HG02798 (cell line): Measurements from ENCODE around the gene DHX29.

Experiments
- ATAC-seq: cut with Tn5 transposase; IDR thresholded peaks from one replicate; pipeline ENCODE4 v1.9.1; 2021; ENCODE audit warnings: mild to moderate bottlenecking; ENCODE audit not compliant: unreplicated experiment, poor library complexity

DHX29 gene, protein sequence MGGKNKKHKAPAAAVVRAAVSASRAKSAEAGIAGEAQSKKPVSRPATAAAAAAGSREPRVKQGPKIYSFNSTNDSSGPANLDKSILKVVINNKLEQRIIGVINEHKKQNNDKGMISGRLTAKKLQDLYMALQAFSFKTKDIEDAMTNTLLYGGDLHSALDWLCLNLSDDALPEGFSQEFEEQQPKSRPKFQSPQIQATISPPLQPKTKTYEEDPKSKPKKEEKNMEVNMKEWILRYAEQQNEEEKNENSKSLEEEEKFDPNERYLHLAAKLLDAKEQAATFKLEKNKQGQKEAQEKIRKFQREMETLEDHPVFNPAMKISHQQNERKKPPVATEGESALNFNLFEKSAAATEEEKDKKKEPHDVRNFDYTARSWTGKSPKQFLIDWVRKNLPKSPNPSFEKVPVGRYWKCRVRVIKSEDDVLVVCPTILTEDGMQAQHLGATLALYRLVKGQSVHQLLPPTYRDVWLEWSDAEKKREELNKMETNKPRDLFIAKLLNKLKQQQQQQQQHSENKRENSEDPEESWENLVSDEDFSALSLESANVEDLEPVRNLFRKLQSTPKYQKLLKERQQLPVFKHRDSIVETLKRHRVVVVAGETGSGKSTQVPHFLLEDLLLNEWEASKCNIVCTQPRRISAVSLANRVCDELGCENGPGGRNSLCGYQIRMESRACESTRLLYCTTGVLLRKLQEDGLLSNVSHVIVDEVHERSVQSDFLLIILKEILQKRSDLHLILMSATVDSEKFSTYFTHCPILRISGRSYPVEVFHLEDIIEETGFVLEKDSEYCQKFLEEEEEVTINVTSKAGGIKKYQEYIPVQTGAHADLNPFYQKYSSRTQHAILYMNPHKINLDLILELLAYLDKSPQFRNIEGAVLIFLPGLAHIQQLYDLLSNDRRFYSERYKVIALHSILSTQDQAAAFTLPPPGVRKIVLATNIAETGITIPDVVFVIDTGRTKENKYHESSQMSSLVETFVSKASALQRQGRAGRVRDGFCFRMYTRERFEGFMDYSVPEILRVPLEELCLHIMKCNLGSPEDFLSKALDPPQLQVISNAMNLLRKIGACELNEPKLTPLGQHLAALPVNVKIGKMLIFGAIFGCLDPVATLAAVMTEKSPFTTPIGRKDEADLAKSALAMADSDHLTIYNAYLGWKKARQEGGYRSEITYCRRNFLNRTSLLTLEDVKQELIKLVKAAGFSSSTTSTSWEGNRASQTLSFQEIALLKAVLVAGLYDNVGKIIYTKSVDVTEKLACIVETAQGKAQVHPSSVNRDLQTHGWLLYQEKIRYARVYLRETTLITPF (N-terminal part only)

GRCh38 chr5:55307383-55308253, at the start of gene DHX29, which contains the start of gene MTREX:
Gene DHX29 (minus strand): TSS chr5:55307694. CDS start chr5:55307573, 121 bp downstream.
Gene MTREX (plus strand): TSS chr5:55307989. CDS start chr5:55308014, 25 bp downstream.
- ATAC-seq, result peak; percentile 96

GRCh38 chr5:55356896-55357295, 49.4 kb upstream of the DHX29 start:
- ATAC-seq, result no peak

DNA sequence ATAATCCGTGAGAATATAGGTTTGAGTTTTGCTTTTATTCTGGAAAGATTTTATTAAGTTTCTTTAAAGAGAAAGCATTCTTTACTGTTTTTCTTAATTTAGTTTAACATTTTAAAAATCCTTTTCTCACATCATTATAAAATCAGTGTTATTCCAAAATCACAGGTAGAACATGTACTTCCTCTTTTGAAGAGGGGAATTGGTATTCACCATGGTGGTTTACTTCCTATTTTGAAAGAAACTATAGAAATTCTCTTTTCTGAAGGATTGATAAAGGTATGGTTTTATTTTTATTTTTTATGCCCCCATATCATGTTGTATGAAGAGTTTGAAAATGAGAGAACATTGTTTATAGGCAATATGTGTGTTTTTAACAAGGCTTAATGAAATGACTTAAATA, 43.3 kb upstream of the DHX29 start:
- ATAC-seq, result no peak

GRCh38 chr5:55347786-55348185, 40.3 kb upstream of the DHX29 start:
- no peak for ATAC-seq

GRCh38 chr5:55345327-55345726, 37.8 kb upstream of the DHX29 start:
- no peak for ATAC-seq

DNA sequence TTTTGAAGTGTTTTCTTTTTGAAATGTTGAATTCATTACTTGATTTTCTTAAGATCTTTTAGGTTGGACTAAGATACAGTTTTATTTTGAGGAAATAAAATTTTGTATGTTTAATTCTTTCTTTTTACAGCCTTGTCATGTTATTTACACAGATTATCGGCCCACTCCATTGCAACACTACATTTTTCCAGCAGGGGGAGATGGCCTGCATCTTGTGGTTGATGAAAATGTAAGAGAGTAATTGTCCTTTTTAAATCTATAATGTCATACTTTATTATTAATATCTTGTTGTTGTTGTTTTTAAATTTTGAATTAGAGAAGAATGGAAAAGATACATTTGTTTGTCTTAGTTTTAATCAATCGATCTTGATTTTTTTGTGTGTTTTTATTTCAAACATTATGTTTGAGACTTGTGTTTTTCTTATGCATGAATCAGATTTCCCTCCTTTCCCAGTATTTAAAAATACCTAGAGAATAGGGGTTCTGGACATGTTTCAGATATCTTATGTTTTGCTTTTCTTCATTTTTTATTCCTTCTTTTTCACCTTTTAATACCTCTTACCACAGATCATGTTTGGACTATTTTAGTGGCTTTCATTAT, 37.0 kb upstream of the DHX29 start:
- no peak for ATAC-seq

DNA sequence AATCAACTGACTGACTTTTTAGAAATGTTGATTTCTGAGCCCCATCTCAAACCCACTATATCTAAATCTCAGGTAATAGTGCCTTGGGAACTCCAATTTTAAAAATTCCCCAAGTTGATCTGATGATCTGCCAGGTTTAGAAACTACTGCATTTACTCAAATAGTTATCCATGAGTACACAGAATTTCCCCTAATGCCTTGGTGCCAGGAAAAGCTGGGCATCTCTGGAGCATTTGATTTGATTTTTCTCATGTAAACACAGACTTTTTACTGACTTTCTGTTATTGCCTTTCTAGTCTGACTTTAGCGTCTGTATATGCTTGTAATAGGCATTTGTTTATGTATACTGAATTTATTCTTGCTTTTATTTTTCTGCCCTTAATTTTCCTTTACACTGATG, 36.1 kb upstream of the DHX29 start:
- no peak for ATAC-seq

DNA sequence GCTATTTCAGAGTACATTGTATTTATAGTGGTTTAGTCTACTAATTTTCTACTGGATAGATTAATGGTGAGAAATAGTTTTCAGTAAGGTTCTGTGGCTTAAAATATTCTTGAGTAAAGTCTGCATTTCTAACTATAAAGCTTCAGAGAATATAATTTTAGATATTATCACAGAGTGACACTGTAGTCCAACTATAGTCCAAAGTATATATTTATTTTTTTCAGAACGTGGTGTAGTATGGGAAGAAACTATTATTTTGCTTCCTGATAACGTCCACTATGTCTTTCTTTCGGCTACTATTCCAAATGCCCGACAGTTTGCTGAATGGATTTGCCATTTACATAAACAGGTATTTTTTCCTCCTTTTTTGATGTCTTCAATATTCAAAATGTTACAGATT, 35.6 kb upstream of the DHX29 start:
- no peak for ATAC-seq

- ATAC-seq, result peak; percentile 79
Measured at GRCh38 chr5:55338810-55339243, 31.3 kb upstream of the DHX29 start.

- ATAC-seq, result no peak
Measured at GRCh38 chr5:55338092-55338613, 30.7 kb upstream of the DHX29 start.

DNA sequence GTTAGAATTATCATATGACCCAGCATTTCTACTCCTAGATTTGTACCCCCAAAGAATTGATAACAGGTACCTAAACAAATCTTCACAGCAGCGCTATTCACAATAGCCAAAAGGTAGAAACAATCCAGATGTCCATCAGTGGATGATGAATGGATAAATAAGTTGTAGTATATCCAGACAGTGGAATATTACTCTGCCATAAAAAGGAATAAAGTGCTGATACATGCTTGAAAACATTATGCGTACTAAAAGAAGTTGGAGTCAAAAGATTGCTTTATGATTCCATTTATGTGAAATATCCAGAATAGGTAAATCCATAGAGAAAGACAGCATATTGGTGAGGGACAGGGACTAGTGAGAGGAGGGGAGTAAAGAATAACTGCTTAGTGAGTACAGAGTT, 26.3 kb upstream of the DHX29 start:
- no peak for ATAC-seq

DNA sequence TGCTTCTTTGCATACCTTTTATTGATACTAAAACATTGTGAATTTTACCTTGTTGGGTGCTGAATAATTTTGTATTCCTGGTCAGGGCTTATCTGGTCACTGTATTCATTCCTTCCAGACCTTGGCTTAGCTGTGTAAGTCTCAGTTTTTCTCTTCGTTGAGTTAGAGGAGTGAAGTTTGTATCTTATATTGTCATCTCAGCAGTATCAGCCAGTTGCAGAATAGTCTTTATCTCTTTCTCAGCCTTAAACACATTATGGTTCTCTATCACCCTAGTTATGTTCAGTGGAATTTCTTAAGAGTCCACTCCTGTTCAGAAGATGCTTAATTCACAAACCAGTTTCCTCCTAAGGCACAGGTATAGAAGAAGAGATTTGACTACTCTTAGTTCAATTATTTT, 25.5 kb upstream of the DHX29 start:
- no peak for ATAC-seq

- ATAC-seq, result no peak
Measured at GRCh38 chr5:55331321-55331720, 23.8 kb upstream of the DHX29 start.

DNA sequence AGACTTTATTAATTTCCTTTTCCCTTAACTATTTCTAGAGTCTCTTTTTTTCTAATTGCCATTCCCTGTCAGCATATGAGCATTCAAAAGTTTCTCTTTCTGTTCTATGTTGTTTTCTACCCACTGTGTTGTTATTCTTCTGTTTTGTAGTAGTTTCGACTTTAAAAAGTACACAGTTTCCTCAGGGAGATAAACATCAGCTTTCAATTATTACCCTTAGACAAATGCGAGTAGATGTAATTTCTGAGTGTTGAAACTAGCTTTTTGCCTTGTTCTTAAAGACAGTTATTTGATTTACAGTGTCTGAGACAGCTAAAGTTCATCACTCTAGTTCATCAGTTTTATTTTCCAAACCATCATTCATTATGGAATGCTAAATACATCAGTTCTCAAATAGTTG, 19.8 kb upstream of the DHX29 start:
- no peak for ATAC-seq

GRCh38 chr5:55325621-55326020, 18.1 kb upstream of the DHX29 start:
- ATAC-seq, result no peak

- peak; percentile 50 for ATAC-seq
Measured at GRCh38 chr5:55324815-55325418, 17.4 kb upstream of the DHX29 start.

DNA sequence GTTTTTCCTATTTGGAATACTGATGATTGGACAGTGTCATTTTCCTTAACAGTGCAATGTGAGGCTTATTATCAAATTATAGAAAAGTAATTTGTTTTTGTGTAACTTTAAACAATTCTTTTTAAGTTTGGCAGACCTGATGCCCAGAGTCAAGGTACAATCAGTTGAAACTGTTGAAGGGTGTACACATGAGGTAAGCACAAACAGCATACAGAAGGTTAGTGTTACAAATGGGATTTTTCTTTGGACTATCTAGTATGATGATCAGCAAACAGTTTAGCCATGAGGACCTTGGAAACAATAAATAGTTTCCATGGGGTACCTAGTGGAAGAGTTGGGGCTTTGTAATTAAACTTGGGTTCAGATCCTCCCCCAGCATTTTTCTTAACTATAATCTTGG, 16.5 kb upstream of the DHX29 start:
- no peak for ATAC-seq

DNA sequence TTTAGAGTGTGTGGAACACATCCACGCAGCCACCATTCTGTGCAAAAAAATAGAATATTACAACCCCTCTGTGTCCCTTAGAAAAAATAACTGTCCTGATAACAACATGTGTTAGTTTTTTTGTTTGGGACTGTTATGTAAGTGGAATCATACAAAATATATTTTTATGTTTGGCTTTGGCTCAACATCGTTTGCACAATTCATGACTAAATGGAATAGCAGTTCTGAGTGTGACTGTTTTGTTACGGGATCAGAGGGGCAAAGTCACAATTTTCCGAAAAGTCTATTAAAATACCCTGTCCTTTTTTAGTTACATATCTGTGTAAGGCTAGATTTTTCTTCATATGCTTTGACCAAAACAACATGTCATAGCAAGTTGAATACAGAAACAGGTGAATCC, 13.1 kb upstream of the DHX29 start:
- ATAC-seq, result no peak
